Tibial artery (tissue), 4 donors: ENCODE measurements around the gene MLN.

Experiments used
- DNase-seq, 2 donors: peaks; one replicate each; pipeline ENCODE4 v3.0.0-alpha.2; 2019
- H3K27ac ChIP-seq, 2 donors: fragments of 200-600 bp; sonication (generic) in 1 of 2; 1 replicate in 1 of 2; 2 replicates in 1 of 2; pipeline ENCODE4 v1.5.1; 2018 to 2019; ENCODE audit warnings: mild to moderate bottlenecking in 1 of 2
- H3K27me3 ChIP-seq, 2 donors: fragments of 200-600 bp; sonication (generic) in 1 of 2; one replicate each; pipeline versions ENCODE4 v1.5.1 to v1.6.0; 2016 to 2019
- H3K36me3 ChIP-seq, 3 donors: fragments of 200-600 bp; sonication (generic) in 2 of 3; one replicate each; pipeline ENCODE4 v1.5.1; 2016 to 2019; ENCODE audit warnings: mild to moderate bottlenecking in 2 of 3
- H3K4me1 ChIP-seq, 4 donors: fragments of 200-600 bp; sonication (generic) in 2 of 4; 1 replicate in 3 of 4; 2 replicates in 1 of 4; pipeline ENCODE4 v1.5.1; 2016 to 2019
- H3K4me3 ChIP-seq, 2 donors: fragments of 200-600 bp; sonication (generic) in 1 of 2; 1 replicate in 1 of 2; 2 replicates in 1 of 2; pipeline ENCODE4 v1.5.1; 2018 to 2019; ENCODE audit warnings: mild to moderate bottlenecking in 2 of 2
- H3K9me3 ChIP-seq, 3 donors: fragments of 200-600 bp; sonication (generic) in 1 of 3; one replicate each; pipeline ENCODE4 v1.5.1; 2016 to 2019
- CTCF ChIP-seq, 2 experiments: fragments of 200-600 bp in 1 of 2; fragments of 450-650 bp in 1 of 2; IDR thresholded peaks; one replicate each; pipeline ENCODE4 v1.5.1; 2017 to 2019; ENCODE audit warnings: antibody characterized with exemption in 2 of 2, mild to moderate bottlenecking in 1 of 2, moderate library complexity in 1 of 2
- intact Hi-C: fragments of 100-400 bp; cut with DNase I; formaldehyde crosslinking; loops from one replicate; pipeline ENCODE4 v1.15.0; 2023; ENCODE audit warnings: low total_unique reads

Gene MLN

DNA sequence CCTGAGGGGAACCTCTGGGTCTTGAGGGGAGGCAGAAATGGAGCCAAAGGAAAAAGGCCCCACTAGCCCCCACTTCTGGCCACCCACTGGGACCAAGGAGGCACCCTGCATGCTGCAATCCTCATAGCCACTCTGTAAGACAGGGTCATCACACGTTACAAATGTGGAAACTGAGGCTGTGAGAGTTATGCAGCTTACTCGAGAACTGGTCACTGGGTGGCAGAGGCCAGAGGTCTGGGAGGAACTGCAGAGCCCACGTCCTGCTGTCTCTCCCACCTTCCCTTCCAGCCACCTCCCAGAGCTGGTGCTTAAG lies 33.0 kb downstream of the MLN start:
- peaks cover 27 to 38% (median 37%) of the 10 kb centered on the region in 3 donors for H3K36me3 ChIP-seq
- no peaks in the 10 kb centered on the region for H3K9me3 ChIP-seq
- H3K4me3 ChIP-seq: peak overlapping the region in 1 of 2 donors; percentile 31
- peaks cover 0 to 52% (median 40%) of the 10 kb centered on the region in 4 donors for H3K4me1 ChIP-seq
- TF ChIP-seq CTCF (IDR thresholded peaks at IDR 0.05): no peak
- H3K27ac ChIP-seq: peak overlapping the region; percentile 69 to 76
- no peak for DNase-seq
- intact Hi-C loops: loop anchor here (5.0 kb wide), 1 partner anchor 382 kb away; no protein-coding TSS in a partner anchor
- no peaks in the 10 kb centered on the region for H3K27me3 ChIP-seq

DNA sequence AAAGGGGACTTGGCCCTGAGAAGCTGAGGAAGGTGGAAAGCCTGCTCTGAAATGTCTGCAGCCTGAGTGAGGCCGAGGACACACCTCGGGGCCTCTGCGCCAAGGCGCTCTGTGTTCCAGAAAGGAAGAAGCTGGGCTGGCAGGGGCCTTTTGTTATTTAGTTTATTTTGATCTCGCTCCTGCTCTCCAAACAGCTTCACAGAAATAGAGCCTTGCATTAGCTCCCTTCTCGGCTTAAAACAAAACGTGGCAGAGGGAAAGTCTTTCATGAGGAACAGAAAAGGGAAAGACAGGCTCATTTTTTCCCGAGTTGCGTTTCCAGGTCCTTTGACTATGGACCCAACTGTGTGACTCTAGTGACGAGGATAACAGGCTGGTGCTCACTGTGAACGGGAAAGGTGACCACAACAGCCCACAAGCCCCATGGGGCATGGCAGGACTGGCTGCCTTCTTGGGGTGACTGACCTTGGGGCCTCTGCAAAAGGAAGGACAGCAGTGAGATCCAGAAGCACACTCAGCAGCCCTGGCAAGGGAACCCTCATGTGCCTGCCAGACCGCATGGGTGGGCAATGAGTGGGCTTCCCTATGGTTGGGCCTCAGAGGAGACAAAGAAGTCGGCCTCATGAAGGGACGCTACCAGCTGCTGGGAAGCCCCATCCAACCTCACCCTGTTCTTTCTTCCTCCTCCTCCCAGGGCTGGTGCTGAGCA lies 33.5 kb downstream of the MLN start:
- intact Hi-C loops: loop anchor here (5.0 kb wide), 1 partner anchor 382 kb away; no protein-coding TSS in a partner anchor

DNA sequence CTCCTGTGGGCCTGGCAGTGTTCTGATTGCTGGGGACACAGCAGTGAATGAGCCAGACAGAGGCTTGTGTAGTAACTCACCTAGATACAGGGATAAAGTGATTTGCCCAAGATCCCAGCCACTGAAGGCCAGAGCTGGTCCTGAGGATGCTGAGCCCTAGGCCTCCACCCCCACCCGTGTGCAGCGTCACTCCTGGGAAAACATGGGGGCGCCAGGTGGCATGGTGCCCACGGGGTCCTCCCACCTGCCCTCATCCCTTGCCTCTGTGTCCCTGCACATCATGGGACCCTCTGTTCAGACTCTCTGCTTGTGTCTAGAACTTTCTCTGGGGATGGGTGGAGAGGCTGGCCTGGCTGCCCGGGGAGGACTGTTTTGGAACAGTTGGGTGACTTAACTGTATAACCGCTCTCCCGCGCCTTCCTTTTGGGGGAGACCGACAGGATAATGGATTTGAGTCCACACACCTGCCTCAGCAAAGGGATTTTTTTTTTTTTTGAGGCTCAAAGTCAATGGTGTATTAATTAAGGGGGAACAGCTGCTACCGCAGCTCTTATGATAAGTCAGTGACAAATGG lies 34.5 kb downstream of the MLN start:
- Histone ChIP-seq H3K36me3 (peaks cover 13 to 23% (median 23%) of the 10 kb centered on the region in 3 donors), H3K9me3 (no peaks in the 10 kb centered on the region), H3K4me3 (no peak overlapping the region), H3K27ac (peak overlapping the region; percentile 69 to 76), H3K27me3 (no peaks in the 10 kb centered on the region), H3K4me1 (peaks cover 0 to 52% (median 40%) of the 10 kb centered on the region in 4 donors)
- no peak for DNase-seq
- TF ChIP-seq CTCF (IDR thresholded peaks at IDR 0.05): no peak
- intact Hi-C loops: loop anchor here (10.0 kb wide), 2 partner anchors 55 to 255 kb away; partner anchors contain the start of gene UQCC2

More for the DNA sequence above, 33.5 kb downstream of the MLN start:
- TF ChIP-seq CTCF (IDR thresholded peaks at IDR 0.05): no peak
- DNase-seq: no peak
- Histone ChIP-seq H3K36me3 (peaks cover 22 to 33% (median 32%) of the 10 kb centered on the region in 3 donors), H3K27me3 (no peaks in the 10 kb centered on the region), H3K9me3 (no peaks in the 10 kb centered on the region), H3K27ac (peak overlapping the region; percentile 69 to 76), H3K4me3 (no peak overlapping the region), H3K4me1 (peaks cover 0 to 52% (median 40%) of the 10 kb centered on the region in 4 donors)

DNA sequence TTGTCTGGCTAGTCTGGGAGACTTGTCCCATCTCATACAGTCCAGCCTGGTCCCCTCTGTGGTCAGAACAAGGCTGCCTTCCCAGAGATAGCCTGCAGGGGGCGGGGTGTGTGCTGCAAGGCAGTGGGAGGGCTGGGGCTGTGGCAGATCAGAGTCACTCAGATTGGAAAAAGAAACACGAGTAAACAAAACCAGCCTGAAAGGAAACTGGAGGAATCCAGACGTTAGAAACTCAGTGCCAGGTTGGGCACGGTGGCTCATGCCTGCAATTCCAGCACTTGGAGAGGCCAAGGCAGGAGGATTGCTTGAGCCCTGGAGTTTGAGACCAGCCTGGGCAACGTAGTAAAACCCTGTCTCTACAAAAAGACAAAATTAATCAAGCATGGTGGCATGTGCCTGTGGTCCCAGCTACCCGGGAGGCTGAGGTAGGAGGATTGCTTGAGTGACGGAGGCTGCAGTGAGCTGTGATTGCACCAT lies 35.1 kb downstream of the MLN start:
- Histone ChIP-seq H3K27ac (peak overlapping the region in 1 of 2 donors; percentile 7), H3K27me3 (peaks cover 0 to 3% of the 10 kb centered on the region in 2 donors), H3K4me3 (no peak overlapping the region), H3K9me3 (no peaks in the 10 kb centered on the region), H3K4me1 (peaks cover 0 to 52% (median 40%) of the 10 kb centered on the region in 4 donors), H3K36me3 (peaks cover 11 to 17% (median 16%) of the 10 kb centered on the region in 3 donors)
- TF ChIP-seq CTCF (IDR thresholded peaks at IDR 0.05): peak; percentile 68 to 80
- peak; percentile 83 to 85 for DNase-seq
- intact Hi-C loops: loop anchor here (10.0 kb wide), 2 partner anchors 54 to 256 kb away; partner anchors contain the start of gene UQCC2

GRCh38 chr6:33766921-33767907 lies 36.6 kb downstream of the MLN start:
- Histone ChIP-seq H3K4me1 (peaks cover 0 to 38% (median 31%) of the 10 kb centered on the region in 4 donors), H3K9me3 (no peaks in the 10 kb centered on the region), H3K27ac (no peak overlapping the region), H3K36me3 (peaks cover 1 to 2% (median 2%) of the 10 kb centered on the region in 3 donors), H3K4me3 (no peak overlapping the region), H3K27me3 (peaks cover 0 to 3% of the 10 kb centered on the region in 2 donors)
- no peak for TF ChIP-seq CTCF (IDR thresholded peaks at IDR 0.05)
- no peak for DNase-seq
- intact Hi-C loops: loop anchor here (10.0 kb wide), 2 partner anchors 52 to 258 kb away; partner anchors contain the start of gene UQCC2
